ENCODE data around the gene HS6ST3. TPM values are rescaled to one million over a fixed set of nuclear protein-coding genes. Genes with fewer than 3 reads are reported as not detected.

Gene HS6ST3
- total RNA-seq, 4 donors from 2014 or later, result 0.08 to 0.47 (median 0.41) TPM

DNA sequence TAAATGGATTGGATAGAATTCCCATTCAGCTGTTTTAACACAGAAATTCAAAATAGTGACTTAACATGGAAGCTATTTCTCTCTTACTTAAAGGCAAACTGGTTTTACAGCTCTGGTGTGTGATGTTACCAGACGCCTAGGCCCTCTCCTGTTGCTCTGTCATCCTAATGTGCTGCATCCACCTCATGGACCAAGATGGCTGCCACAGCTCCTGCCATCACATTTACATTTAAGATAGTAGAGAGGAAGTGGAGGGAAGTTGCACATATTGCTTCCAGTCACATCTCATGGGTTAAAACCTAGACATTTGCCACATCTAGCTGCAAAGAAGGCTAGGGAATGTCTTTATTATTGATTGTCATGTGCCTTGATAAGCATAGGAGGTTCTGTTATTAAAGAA, 746.8 kb downstream of the HS6ST3 start:
- Histone ChIP-seq H3K27me3 (no peaks in the 10 kb centered on the region), H3K36me3 (no peaks in the 10 kb centered on the region), H3K4me3 (no peak overlapping the region), H3K27ac (no peak overlapping the region), H3K9me3 (no peaks in the 10 kb centered on the region), H3K4me1 (no peaks in the 10 kb centered on the region)
- 81% methylated on average over 1 of the region's 1 CpG for WGBS
- no peak for DNase-seq (ENCODE audit: low spot score in 2 of 2)
- TF ChIP-seq EP300 (IDR thresholded peaks at IDR 0.05) (no peak), POLR2A (IDR thresholded peaks at IDR 0.05) (no peak), POLR2AphosphoS5 (IDR thresholded peaks at IDR 0.05) (no peak)
- TF ChIP-seq, protein P1, sequence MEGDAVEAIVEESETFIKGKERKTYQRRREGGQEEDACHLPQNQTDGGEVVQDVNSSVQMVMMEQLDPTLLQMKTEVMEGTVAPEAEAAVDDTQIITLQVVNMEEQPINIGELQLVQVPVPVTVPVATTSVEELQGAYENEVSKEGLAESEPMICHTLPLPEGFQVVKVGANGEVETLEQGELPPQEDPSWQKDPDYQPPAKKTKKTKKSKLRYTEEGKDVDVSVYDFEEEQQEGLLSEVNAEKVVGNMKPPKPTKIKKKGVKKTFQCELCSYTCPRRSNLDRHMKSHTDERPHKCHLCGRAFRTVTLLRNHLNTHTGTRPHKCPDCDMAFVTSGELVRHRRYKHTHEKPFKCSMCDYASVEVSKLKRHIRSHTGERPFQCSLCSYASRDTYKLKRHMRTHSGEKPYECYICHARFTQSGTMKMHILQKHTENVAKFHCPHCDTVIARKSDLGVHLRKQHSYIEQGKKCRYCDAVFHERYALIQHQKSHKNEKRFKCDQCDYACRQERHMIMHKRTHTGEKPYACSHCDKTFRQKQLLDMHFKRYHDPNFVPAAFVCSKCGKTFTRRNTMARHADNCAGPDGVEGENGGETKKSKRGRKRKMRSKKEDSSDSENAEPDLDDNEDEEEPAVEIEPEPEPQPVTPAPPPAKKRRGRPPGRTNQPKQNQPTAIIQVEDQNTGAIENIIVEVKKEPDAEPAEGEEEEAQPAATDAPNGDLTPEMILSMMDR (IDR thresholded peaks at IDR 0.05), result no peak

DNA sequence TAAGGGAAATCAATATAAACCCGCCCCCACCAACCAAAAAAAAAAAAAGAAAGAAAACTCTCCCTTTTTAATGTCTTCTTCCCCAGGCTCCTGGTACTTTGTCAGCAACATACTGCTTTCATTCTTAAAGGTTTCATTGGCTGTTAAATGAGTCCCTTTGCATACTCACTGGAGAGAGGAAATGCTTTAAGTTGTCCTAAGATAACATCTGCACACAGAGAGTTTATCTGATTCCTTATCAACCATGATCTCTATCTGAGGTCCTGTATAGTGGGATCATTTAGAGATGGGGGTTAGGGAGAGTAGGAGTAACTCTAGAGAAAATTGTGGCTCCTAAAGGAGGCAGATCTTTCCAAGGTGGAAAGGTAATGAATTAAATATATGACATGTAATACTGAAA, 747.9 kb downstream of the HS6ST3 start:
- no peak overlapping the region for H3K4me3 ChIP-seq
- H3K4me1 ChIP-seq, result no peaks in the 10 kb centered on the region
- H3K36me3 ChIP-seq, result no peaks in the 10 kb centered on the region
- H3K9me3 ChIP-seq, result no peaks in the 10 kb centered on the region
- H3K27ac ChIP-seq, result no peak overlapping the region
- TF ChIP-seq POLR2AphosphoS5 (IDR thresholded peaks at IDR 0.05) (no peak), EP300 (IDR thresholded peaks at IDR 0.05) (no peak), POLR2A (IDR thresholded peaks at IDR 0.05) (no peak)
- TF ChIP-seq, protein P1 (IDR thresholded peaks at IDR 0.05), result no peak
- DNase-seq (ENCODE audit: low spot score in 2 of 2), result no peak
- H3K27me3 ChIP-seq, result no peaks in the 10 kb centered on the region
- 85% methylated on average over 1 of the region's 1 CpG for WGBS

DNA sequence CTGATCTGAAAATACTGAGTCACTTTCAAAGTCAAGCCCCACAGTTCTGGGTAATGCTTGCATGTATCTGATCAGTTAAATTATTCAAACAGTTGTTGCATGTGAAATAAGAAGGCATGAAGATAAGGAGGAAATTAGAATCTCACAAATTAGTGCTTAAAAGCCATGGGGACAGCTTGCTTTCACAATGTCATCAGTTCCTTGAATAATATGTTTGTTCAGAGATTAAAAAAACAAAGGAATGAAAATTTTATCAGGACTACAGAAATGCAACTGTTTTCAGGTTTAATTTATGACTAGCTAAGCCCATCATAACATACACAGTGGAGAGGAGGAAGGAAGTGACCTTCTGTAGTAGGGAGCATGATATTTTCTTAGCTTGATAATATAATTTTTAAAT, 754.3 kb downstream of the HS6ST3 start:
- no peaks in the 10 kb centered on the region for H3K36me3 ChIP-seq
- H3K4me3 ChIP-seq, result no peak overlapping the region
- no peaks in the 10 kb centered on the region for H3K27me3 ChIP-seq
- H3K4me1 ChIP-seq, result no peaks in the 10 kb centered on the region
- no peak for TF ChIP-seq POLR2A (IDR thresholded peaks at IDR 0.05)
- TF ChIP-seq EP300 (IDR thresholded peaks at IDR 0.05), result no peak
- TF ChIP-seq, protein P1 (IDR thresholded peaks at IDR 0.05), result no peak
- TF ChIP-seq POLR2AphosphoS5 (IDR thresholded peaks at IDR 0.05), result no peak
- H3K27ac ChIP-seq, result no peak overlapping the region
- no peak for DNase-seq (ENCODE audit: low spot score in 2 of 2)
- no peaks in the 10 kb centered on the region for H3K9me3 ChIP-seq

DNA sequence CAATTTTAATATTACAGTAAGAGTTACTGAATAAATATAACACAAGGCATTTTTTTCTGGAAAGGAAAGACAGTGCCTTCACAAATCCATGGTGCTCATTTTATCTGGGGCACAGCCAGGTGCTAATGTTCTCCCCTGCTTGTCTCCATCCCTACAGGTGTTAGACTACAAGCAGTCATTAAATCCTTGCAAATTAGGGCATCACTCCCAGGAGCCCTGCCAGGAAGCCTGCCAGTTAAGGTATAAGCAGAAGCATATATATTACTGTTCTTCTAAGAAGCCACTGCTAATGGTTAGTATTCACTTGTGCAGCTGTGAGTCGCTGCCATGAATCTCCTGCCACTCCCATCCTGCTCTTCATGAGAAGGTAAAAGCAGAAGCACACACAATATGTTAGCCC, 754.7 kb downstream of the HS6ST3 start:
- H3K27me3 ChIP-seq, result no peaks in the 10 kb centered on the region
- no peaks in the 10 kb centered on the region for H3K4me1 ChIP-seq
- 100% methylated on average over 1 of the region's 1 CpG for WGBS
- H3K27ac ChIP-seq, result no peak overlapping the region
- no peaks in the 10 kb centered on the region for H3K9me3 ChIP-seq
- DNase-seq (ENCODE audit: low spot score in 2 of 2), result no peak
- H3K4me3 ChIP-seq, result no peak overlapping the region
- no peaks in the 10 kb centered on the region for H3K36me3 ChIP-seq
- TF ChIP-seq, protein P1 (IDR thresholded peaks at IDR 0.05), result no peak
- TF ChIP-seq POLR2AphosphoS5 (IDR thresholded peaks at IDR 0.05), result no peak

DNA sequence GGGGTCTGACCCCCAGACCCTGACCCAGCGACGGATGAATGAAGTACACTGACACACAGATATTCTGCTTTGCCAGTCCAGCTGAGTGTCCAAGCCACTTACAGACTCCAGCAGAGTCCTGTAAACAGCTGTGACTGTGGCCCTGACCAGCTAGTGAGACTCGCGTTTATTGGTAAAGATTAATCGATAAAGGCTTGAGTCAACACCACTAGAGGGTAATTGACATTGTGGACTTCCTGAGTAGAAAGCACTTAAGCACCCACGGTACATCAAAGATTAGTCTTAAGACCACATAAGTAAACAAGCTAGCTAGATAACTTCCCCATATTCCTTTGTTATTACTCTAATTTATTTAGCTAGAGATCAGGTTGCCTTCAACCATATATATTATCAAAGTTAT, 758.4 kb downstream of the HS6ST3 start:
- DNase-seq (ENCODE audit: low spot score in 2 of 2), result no peak
- Histone ChIP-seq H3K27ac (no peak overlapping the region), H3K27me3 (no peaks in the 10 kb centered on the region), H3K9me3 (no peaks in the 10 kb centered on the region), H3K4me1 (no peaks in the 10 kb centered on the region), H3K4me3 (no peak overlapping the region), H3K36me3 (no peaks in the 10 kb centered on the region)
- 88% methylated on average over 6 of the region's 6 CpGs for WGBS
- TF ChIP-seq POLR2AphosphoS5 (IDR thresholded peaks at IDR 0.05), result no peak
- no peak for TF ChIP-seq EP300 (IDR thresholded peaks at IDR 0.05)
- TF ChIP-seq, protein P1 (IDR thresholded peaks at IDR 0.05), result no peak
- no peak for TF ChIP-seq POLR2A (IDR thresholded peaks at IDR 0.05)
